ENCODE results near the gene AVPR2.

The AVPR2 gene

DNA sequence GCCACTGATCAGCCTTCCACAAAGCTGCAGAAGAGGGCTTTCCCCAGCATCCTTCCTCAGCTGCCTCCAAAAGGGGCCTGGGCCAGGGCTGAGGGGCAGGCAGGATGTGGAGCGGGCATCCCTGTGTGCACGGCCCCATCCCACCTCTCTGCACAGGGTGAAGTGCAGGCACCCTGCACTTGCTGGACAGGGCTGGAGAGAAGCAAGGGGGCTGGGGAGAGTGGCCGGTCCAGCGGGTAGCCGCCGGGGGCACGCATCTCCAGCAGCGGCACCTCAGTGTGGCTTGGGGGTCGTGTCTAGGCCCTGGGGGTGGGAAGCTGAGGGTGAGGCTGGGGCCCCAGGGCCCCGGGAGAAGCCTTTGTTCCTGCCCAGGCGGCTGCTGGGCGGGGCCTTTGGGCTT, 3.0 kb downstream of the AVPR2 start:
- Mint-ChIP-seq H3K4me1 (peaks cover 21 to 33% of the 10 kb centered on the region in 2 donors), H3K27ac (no peak overlapping the region), H3K27me3 (no peaks in the 10 kb centered on the region), H3K9me3 (no peaks in the 10 kb centered on the region), H3K4me3 (no peak overlapping the region), H3K36me3 (peaks cover 10 to 20% of the 10 kb centered on the region in 2 donors)
- ATAC-seq (replicated peaks), result no peak
- DNase-seq, result no peak

DNA sequence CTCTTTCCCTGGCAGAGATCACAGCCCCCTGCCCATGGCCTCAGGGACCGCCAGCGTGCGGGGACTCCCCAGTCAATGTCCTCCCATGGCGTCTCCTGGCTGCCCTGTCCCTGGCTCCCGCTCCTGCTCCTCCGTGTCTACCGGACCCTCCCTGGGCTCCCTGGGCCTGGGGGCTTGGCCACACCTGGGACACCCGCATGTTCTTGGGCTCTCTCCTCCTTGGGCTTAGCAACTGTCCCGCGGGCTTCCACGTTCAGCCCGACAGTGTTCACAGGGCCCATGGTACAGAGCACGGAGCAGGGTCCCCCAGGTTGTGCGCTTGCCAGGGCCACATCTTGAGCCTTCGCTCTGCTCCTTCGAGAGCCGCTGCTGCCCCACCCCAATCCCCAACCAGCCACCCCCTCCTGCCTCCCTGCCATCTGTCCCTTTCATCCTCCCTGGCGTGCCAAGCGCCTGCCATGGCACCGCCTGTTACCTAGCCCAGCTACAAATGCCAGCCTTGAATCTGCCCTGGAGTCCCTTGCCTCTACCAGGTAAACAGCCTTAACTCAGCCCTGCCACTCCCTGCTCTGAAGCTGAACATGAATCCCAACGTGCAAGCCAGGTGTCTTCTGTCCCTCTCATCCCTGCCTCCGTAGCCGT, 3.9 kb downstream of the AVPR2 start:
- H3K27ac Mint-ChIP-seq, result no peak overlapping the region
- no peaks in the 10 kb centered on the region for H3K9me3 Mint-ChIP-seq
- H3K4me3 Mint-ChIP-seq, result no peak overlapping the region
- peaks cover 16 to 24% of the 10 kb centered on the region in 2 donors for H3K4me1 Mint-ChIP-seq
- no peak for ATAC-seq (replicated peaks)
- DNase-seq, result no peak
- H3K36me3 Mint-ChIP-seq, result peaks cover 10 to 20% of the 10 kb centered on the region in 2 donors
- H3K27me3 Mint-ChIP-seq, result no peaks in the 10 kb centered on the region

DNA sequence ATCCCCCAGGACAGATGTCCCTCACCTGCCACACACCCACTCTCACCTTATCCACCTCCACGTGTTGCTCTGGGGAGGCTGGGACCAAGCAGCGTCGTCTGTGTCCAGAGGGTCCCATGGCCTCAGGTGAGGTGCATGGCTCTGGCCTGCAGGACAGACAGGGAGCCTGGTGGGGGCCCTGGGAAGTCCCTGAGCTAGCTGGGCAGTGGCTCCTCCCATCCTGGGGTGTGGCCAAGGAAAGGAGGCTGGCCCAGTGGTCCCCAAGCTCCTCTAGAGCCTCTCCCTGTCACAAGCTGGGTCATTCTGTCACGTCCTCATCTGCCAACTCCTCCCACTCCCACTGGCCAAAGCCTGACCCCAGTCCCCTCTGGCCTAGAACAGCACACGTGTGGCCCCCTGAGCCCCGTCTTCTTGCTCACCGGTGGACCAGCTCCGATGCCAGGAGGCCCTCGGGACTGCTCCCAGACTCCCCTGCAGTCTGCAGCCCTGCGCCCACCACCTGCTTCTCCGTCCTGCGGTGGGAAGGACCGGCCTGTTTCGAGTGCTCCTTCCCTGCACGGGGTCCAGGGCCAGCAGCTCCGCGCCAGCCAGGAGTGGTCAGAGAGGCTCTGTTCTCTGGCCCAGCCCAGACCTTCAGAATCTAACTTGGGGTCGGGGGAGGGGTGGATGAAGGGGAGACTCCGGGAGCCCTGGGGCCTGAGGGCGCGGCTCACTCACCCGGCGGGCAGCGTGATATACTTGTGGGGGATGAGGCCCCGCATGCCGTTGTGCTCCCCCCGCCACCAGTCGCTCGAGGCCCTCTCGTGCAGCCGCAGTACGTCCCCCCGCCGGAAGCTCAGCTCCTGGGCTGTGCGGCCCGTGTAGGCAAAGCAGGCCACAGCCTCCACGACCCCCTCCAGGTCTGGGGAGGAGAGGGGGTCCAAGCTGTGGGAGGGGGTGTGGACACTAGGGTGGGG, 4.8 kb downstream of the AVPR2 start:
- peak overlapping the region; percentile 25 for H3K27ac Mint-ChIP-seq
- H3K4me3 Mint-ChIP-seq, result no peak overlapping the region
- no peaks in the 10 kb centered on the region for H3K9me3 Mint-ChIP-seq
- peaks cover 10 to 14% of the 10 kb centered on the region in 2 donors for H3K4me1 Mint-ChIP-seq
- peaks cover 13 to 26% of the 10 kb centered on the region in 2 donors for H3K36me3 Mint-ChIP-seq
- no peak for DNase-seq
- no peaks in the 10 kb centered on the region for H3K27me3 Mint-ChIP-seq
- peak; percentile 37 to 57 for ATAC-seq (replicated peaks)

DNA sequence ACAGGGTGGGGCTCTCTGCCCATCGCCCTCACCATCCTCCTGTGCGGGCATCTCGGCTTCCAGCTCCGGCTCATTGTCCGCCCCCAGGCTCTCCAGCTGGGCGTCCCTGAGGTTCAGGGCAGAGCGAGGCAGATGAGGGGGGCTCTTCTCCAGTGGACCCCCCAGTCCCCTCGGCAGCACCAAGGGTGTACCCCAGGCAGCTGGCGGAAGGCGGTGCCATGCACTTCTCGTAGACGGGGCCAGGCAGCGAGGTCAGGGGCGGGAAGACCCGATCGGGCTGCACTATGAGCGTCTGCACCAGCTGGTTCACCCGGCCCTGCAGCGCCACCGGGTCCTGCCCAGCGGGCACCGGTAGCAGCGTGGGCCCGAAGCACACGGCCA, 5.5 kb downstream of the AVPR2 start:
- H3K27me3 Mint-ChIP-seq, result no peaks in the 10 kb centered on the region
- ATAC-seq (replicated peaks), result no peak
- H3K4me3 Mint-ChIP-seq, result no peak overlapping the region
- peaks cover 6 to 10% of the 10 kb centered on the region in 2 donors for H3K4me1 Mint-ChIP-seq
- peaks cover 14 to 26% of the 10 kb centered on the region in 2 donors for H3K36me3 Mint-ChIP-seq
- no peaks in the 10 kb centered on the region for H3K9me3 Mint-ChIP-seq
- DNase-seq, result no peak
- no peak overlapping the region for H3K27ac Mint-ChIP-seq

DNA sequence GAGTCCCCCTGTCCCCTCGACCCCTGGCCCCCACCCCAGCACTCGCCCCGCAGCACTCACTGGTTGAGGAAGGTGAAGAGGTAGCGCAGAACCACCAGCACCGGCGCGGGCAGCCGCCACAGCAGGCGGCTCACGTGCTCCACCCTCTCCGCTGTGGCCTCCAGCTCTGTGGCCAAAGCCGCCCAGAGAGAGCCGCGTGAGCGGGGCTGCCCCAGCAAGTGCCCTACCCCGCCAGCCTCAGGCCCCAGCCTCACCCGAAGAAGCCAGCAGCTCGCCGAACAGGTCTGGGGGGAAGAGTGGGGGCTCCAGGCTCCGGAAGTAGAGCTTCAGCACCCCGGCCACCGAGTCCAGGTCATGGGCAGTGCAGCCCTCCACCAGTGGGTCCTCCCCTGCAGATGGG, 6.0 kb downstream of the AVPR2 start:
- peaks cover 6% of the 10 kb centered on the region in 2 donors for H3K4me1 Mint-ChIP-seq
- DNase-seq (no peak), ATAC-seq (replicated peaks) (no peak)
- no peaks in the 10 kb centered on the region for H3K27me3 Mint-ChIP-seq
- no peaks in the 10 kb centered on the region for H3K9me3 Mint-ChIP-seq
- no peak overlapping the region for H3K27ac Mint-ChIP-seq
- peaks cover 14 to 26% of the 10 kb centered on the region in 2 donors for H3K36me3 Mint-ChIP-seq
- H3K4me3 Mint-ChIP-seq, result no peak overlapping the region

DNA sequence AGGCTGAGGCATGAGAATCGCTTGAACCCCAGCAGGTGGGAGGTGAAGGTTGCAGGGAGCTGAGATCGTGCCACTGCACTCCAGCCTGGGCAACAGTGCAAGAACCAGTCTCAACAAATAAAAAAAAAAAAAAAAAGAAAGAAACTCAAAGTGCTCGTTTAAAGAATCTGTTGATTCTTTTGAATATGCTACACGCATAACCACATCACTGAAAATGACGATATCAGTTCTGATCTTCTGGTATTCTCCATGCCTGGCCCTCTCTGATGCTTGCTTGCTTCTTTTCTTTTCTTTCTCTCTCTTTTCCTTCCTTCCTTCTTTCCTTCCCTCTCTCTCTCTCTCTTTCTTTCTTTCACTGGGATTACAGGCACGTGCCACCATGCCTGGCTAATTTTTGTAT, 7.3 kb downstream of the AVPR2 start:
- ATAC-seq (replicated peaks), result no peak
- Mint-ChIP-seq H3K9me3 (no peaks in the 10 kb centered on the region), H3K36me3 (peaks cover 17 to 32% of the 10 kb centered on the region in 2 donors), H3K4me3 (no peak overlapping the region), H3K27ac (no peak overlapping the region), H3K4me1 (peaks cover 8 to 9% of the 10 kb centered on the region in 2 donors), H3K27me3 (no peaks in the 10 kb centered on the region)
- no peak for DNase-seq

DNA sequence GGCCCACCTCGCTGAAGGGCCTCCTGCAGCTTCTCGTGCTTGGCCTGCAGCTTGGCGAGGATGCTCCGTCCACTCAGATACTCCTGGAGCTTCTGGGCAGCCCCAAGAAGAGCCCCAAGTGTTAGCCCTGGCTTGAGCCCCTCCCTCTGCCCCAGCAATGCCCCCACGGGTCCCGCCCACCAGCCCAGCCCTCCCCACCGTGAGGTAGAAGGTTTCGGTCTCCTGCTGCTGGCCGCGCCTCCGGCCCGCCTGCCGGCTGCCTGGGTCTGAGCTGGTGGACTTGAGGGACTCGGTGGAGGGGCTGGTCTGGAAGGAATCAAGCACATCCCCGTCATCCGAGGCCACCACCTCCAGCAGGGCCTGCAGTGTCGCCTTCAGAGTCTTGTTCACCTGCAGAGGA, 8.7 kb downstream of the AVPR2 start:
- ATAC-seq (replicated peaks), result no peak
- Mint-ChIP-seq H3K27me3 (no peaks in the 10 kb centered on the region), H3K4me1 (peaks cover 4 to 5% of the 10 kb centered on the region in 2 donors), H3K36me3 (peaks cover 17 to 39% of the 10 kb centered on the region in 2 donors), H3K4me3 (no peak overlapping the region), H3K9me3 (no peaks in the 10 kb centered on the region), H3K27ac (no peak overlapping the region)
- no peak for DNase-seq

DNA sequence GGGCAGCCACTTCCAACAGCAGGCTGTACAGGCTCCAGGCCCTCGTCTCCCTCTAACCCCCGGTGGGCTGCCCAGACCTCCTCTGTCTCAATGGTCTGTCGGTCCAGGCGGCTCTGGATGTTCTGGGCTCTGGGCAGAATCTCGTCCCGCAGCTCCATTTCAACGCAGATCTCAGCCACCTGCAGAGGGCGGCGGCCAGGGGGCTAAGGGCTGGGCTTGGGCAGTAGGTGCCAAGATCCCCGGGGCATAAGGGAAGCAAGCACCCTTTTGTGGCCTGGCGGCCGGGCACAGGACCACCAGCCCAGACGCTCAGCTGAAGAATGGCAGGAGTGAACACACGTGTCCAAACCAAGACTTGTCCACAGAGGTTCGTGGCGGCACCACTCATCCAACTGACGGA, 9.2 kb downstream of the AVPR2 start:
- Mint-ChIP-seq H3K4me1 (peaks cover 4 to 5% of the 10 kb centered on the region in 2 donors), H3K36me3 (peaks cover 16 to 35% of the 10 kb centered on the region in 2 donors)
- no peak for ATAC-seq (replicated peaks)

DNA sequence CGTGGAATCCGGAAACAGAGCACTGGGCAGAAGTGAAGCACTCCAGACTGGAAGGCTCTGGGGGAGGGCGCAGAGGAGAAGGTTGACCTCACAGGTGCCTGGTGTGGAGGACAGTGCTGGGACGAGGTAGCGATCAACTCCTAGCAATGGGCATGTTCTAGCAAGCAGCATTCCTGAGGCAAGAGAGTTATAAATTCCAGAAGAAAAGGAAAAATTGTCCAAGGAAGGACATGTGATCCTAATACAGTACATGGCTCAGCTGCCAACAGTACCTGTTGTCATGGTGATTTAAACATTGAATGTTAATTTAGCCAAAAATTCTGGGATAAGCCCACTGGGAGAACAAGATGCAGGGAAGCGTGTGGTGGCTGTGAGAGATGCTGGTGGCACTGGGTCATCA, 13.4 kb downstream of the AVPR2 start:
- Mint-ChIP-seq H3K36me3 (peaks cover 11 to 40% of the 10 kb centered on the region in 2 donors), H3K27ac (peak overlapping the region; percentile 62), H3K9me3 (no peaks in the 10 kb centered on the region), H3K4me3 (no peak overlapping the region), H3K4me1 (peaks cover 15 to 29% of the 10 kb centered on the region in 2 donors), H3K27me3 (no peaks in the 10 kb centered on the region)
- no peak for DNase-seq
- no peak for ATAC-seq (replicated peaks)

More for the DNA sequence above, 9.2 kb downstream of the AVPR2 start:
- no peaks in the 10 kb centered on the region for H3K9me3 Mint-ChIP-seq
- no peak overlapping the region for H3K27ac Mint-ChIP-seq
- H3K4me3 Mint-ChIP-seq, result no peak overlapping the region
- no peaks in the 10 kb centered on the region for H3K27me3 Mint-ChIP-seq
- no peak for DNase-seq

DNA sequence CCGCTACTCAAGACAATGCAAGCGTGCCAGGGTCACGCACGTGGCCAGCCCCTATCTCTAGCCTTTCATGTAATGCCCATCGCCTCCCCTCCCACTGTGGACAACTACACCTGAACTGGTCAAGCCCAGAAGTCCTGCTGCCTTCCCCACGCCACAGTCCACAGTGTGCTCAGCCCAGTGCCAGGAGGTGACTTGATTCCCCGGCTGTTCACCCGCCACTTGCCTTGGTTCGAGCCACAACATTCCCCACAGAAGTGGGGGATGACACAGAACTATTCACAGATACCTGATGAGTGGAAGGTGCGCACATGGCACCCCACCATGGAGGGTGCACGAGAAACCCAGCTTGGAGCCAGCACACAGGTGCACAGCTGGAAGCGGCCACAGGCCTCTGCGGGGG, 14.8 kb downstream of the AVPR2 start:
- Mint-ChIP-seq H3K4me3 (no peak overlapping the region), H3K4me1 (peaks cover 21 to 43% of the 10 kb centered on the region in 2 donors), H3K36me3 (peaks cover 14 to 40% of the 10 kb centered on the region in 2 donors), H3K27me3 (no peaks in the 10 kb centered on the region), H3K27ac (no peak overlapping the region), H3K9me3 (no peaks in the 10 kb centered on the region)
- ATAC-seq (replicated peaks) (no peak), DNase-seq (no peak)

DNA sequence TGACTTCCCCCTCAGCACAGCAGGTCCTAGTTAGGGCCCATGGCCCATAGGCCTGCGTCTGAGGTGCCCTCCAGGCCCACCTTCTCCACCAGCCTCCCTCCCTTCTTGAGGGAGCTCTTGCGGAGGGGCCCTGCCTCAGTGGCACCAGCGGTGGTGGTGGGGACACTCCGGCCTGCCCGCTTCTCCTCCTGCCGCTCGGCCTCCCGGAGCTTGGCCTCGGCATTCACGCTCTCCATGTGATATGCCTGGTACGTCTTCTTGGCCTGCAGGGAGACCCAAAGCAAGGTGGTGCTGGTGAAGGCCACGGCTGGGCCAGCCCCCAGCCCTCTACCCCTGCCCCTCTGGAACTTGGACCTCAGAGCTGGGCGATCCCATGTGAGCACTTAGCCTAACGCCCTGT, 16.1 kb downstream of the AVPR2 start:
- Mint-ChIP-seq H3K27ac (no peak overlapping the region), H3K27me3 (no peaks in the 10 kb centered on the region), H3K4me3 (no peak overlapping the region), H3K4me1 (peaks cover 29 to 52% of the 10 kb centered on the region in 2 donors), H3K36me3 (peaks cover 14 to 46% of the 10 kb centered on the region in 2 donors), H3K9me3 (no peaks in the 10 kb centered on the region)
- DNase-seq (no peak), ATAC-seq (replicated peaks) (no peak)

DNA sequence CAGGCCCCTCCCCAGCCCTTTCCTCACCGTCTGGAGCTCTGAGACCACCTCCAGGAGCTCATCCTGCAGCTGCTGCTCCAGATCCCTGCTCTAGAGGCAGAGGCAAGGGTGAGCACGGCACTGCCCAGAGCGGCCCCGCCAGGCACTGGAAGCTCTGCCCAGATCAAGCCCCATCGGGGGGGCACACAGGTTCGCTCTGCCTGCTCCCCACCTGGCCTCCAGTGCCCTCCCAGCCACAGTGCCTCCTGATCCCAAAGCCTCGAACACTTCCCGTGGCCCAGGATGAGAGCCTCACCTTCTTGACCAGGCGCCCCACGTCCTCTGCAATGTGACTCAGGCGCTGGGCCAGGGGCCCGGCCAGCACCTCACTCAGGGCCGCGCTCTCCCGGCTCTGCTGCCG, 16.6 kb downstream of the AVPR2 start:
- no peaks in the 10 kb centered on the region for H3K27me3 Mint-ChIP-seq
- DNase-seq, result no peak

DNA sequence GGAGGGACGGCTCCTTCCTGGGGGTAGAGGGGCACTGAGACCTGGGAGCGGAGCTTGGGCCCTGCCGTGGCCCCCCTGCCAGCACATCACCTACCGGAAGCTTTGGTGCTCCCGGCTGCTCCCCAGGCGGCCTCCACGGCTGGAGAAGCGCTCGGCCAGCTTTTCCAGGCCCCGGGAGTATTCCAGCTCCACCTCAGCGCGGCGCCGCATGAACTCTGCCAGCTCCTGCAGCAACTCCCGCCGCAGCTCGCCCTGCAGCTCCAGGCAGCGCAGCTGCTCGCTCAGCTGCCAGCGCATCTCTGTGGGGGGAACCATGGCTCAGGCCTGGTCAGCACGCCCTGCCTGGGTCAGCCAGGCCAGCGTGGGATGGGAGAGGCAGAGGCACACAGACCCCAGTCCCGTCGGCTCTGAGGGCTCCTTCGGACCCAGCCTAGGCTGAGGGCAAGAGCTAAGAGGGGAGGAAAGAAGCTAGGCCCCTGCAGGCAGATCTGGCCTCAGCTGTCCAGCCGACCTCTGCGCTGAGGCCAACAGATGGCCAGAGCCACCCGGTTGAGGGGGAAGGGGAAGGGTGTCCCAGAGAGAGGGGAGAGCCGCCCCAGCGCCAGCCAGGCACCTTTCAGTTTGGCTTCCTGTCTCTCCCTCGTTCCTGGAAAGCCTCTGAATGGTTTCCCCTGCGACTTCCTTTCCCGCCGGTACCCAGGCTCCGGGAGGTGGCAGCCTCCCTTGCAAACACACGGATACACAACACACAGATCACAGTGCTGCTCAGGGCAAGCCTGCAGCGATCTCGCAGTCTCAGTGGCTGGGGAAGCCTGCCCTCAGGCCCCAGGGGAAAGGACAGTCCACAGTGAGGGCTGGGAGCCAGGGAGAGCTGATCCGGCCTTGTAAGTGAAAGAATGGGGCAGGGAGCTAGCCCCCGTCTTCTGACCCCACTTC, 17.3 kb downstream of the AVPR2 start:
- Mint-ChIP-seq H3K27me3 (no peaks in the 10 kb centered on the region), H3K27ac (peak overlapping the region; percentile 20), H3K4me3 (peak overlapping the region; percentile 52 to 94), H3K9me3 (no peaks in the 10 kb centered on the region), H3K36me3 (peaks cover 12 to 39% of the 10 kb centered on the region in 2 donors), H3K4me1 (peaks cover 31 to 55% of the 10 kb centered on the region in 2 donors)
- DNase-seq (no peak), ATAC-seq (replicated peaks) (no peak)

More for the DNA sequence above, 16.6 kb downstream of the AVPR2 start:
- Mint-ChIP-seq H3K36me3 (peaks cover 14 to 44% of the 10 kb centered on the region in 2 donors), H3K4me1 (peaks cover 27 to 54% of the 10 kb centered on the region in 2 donors), H3K27ac (no peak overlapping the region), H3K9me3 (no peaks in the 10 kb centered on the region), H3K4me3 (no peak overlapping the region)
- ATAC-seq (replicated peaks), result no peak

All from stimulated activated naive B cell treated with anti-CD40 and anti-IgM and Interleukin-4, amounts not matched to agents 10 μg/mL and 1 μg/mL and 100 μg/mL, for 72 hours (primary cell).